Tibial artery (tissue), 4 donors: ENCODE results near the gene CNTN2.

Experiments used
- DNase-seq, 2 donors: peaks; one replicate each; pipeline ENCODE4 v3.0.0-alpha.2; 2019
- H3K27ac ChIP-seq, 2 donors: fragments of 200-600 bp; sonication (generic) in 1 of 2; 1 replicate in 1 of 2; 2 replicates in 1 of 2; pipeline ENCODE4 v1.5.1; 2018 to 2019; ENCODE audit warnings: mild to moderate bottlenecking in 1 of 2
- H3K27me3 ChIP-seq, 2 donors: fragments of 200-600 bp; sonication (generic) in 1 of 2; one replicate each; pipeline versions ENCODE4 v1.5.1 to v1.6.0; 2016 to 2019
- H3K36me3 ChIP-seq, 3 donors: fragments of 200-600 bp; sonication (generic) in 2 of 3; one replicate each; pipeline ENCODE4 v1.5.1; 2016 to 2019; ENCODE audit warnings: mild to moderate bottlenecking in 2 of 3
- H3K4me1 ChIP-seq, 4 donors: fragments of 200-600 bp; sonication (generic) in 2 of 4; 1 replicate in 3 of 4; 2 replicates in 1 of 4; pipeline ENCODE4 v1.5.1; 2016 to 2019
- H3K4me3 ChIP-seq, 2 donors: fragments of 200-600 bp; sonication (generic) in 1 of 2; 1 replicate in 1 of 2; 2 replicates in 1 of 2; pipeline ENCODE4 v1.5.1; 2018 to 2019; ENCODE audit warnings: mild to moderate bottlenecking in 2 of 2
- H3K9me3 ChIP-seq, 3 donors: fragments of 200-600 bp; sonication (generic) in 1 of 3; one replicate each; pipeline ENCODE4 v1.5.1; 2016 to 2019
- CTCF ChIP-seq, 2 experiments: fragments of 200-600 bp in 1 of 2; fragments of 450-650 bp in 1 of 2; IDR thresholded peaks; one replicate each; pipeline ENCODE4 v1.5.1; 2017 to 2019; ENCODE audit warnings: antibody characterized with exemption in 2 of 2, mild to moderate bottlenecking in 1 of 2, moderate library complexity in 1 of 2
- intact Hi-C: fragments of 100-400 bp; cut with DNase I; formaldehyde crosslinking; loops from one replicate; pipeline ENCODE4 v1.15.0; 2023; ENCODE audit warnings: low total_unique reads

The CNTN2 gene

GRCh38 chr1:205043866-205044265 is 854 bp downstream of the CNTN2 start:
- H3K27me3 ChIP-seq = peaks cover 0 to 73% of the 10 kb centered on the region in 2 donors
- DNase-seq = no peak
- H3K4me1 ChIP-seq = peaks cover 0 to 13% (median 9%) of the 10 kb centered on the region in 4 donors
- no peak overlapping the region for H3K27ac ChIP-seq
- no peak for TF ChIP-seq CTCF (IDR thresholded peaks at IDR 0.05)
- H3K9me3 ChIP-seq = no peaks in the 10 kb centered on the region
- H3K4me3 ChIP-seq = no peak overlapping the region
- intact Hi-C loops = no loop called here
- H3K36me3 ChIP-seq = no peaks in the 10 kb centered on the region

GRCh38 chr1:205044741-205045140 is 1.7 kb downstream of the CNTN2 start:
- H3K9me3 ChIP-seq = no peaks in the 10 kb centered on the region
- peaks cover 0 to 13% (median 9%) of the 10 kb centered on the region in 4 donors for H3K4me1 ChIP-seq
- no peak for DNase-seq
- peaks cover 0 to 77% of the 10 kb centered on the region in 2 donors for H3K27me3 ChIP-seq
- no peak overlapping the region for H3K27ac ChIP-seq
- intact Hi-C loops = no loop called here
- no peaks in the 10 kb centered on the region for H3K36me3 ChIP-seq
- no peak overlapping the region for H3K4me3 ChIP-seq
- no peak for TF ChIP-seq CTCF (IDR thresholded peaks at IDR 0.05)

- intact Hi-C loops = no loop called here
- H3K27me3 ChIP-seq = peaks cover 0 to 80% of the 10 kb centered on the region in 2 donors
Observed at GRCh38 chr1:205045146-205045545, 2.1 kb downstream of the CNTN2 start.

GRCh38 chr1:205046870-205047269 is 3.9 kb downstream of the CNTN2 start:
- intact Hi-C loops = no loop called here
- Histone ChIP-seq H3K27ac (no peak overlapping the region), H3K36me3 (no peaks in the 10 kb centered on the region), H3K4me1 (peaks cover 0 to 13% (median 9%) of the 10 kb centered on the region in 4 donors), H3K27me3 (peaks cover 0 to 84% of the 10 kb centered on the region in 2 donors), H3K4me3 (no peak overlapping the region), H3K9me3 (no peaks in the 10 kb centered on the region)
- DNase-seq = no peak
- TF ChIP-seq CTCF (IDR thresholded peaks at IDR 0.05) = no peak

More at GRCh38 chr1:205045146-205045545, 2.1 kb downstream of the CNTN2 start:
- no peak overlapping the region for H3K27ac ChIP-seq
- H3K9me3 ChIP-seq = no peaks in the 10 kb centered on the region
- TF ChIP-seq CTCF (IDR thresholded peaks at IDR 0.05) = no peak
- H3K4me1 ChIP-seq = peaks cover 0 to 13% (median 9%) of the 10 kb centered on the region in 4 donors
- no peaks in the 10 kb centered on the region for H3K36me3 ChIP-seq
- DNase-seq = no peak
- H3K4me3 ChIP-seq = no peak overlapping the region

GRCh38 chr1:205047764-205048231 is 4.8 kb downstream of the CNTN2 start:
- peaks cover 0 to 10% (median 7%) of the 10 kb centered on the region in 4 donors for H3K4me1 ChIP-seq
- no peak for DNase-seq
- no peak overlapping the region for H3K4me3 ChIP-seq
- H3K27me3 ChIP-seq = peaks cover 0 to 80% of the 10 kb centered on the region in 2 donors
- no peak overlapping the region for H3K27ac ChIP-seq
- intact Hi-C loops = no loop called here
- no peaks in the 10 kb centered on the region for H3K9me3 ChIP-seq
- no peak for TF ChIP-seq CTCF (IDR thresholded peaks at IDR 0.05)
- H3K36me3 ChIP-seq = no peaks in the 10 kb centered on the region

- Histone ChIP-seq H3K27me3 (peaks cover 0 to 76% of the 10 kb centered on the region in 2 donors), H3K27ac (no peak overlapping the region), H3K9me3 (no peaks in the 10 kb centered on the region), H3K4me3 (no peak overlapping the region), H3K36me3 (no peaks in the 10 kb centered on the region), H3K4me1 (peaks cover 0 to 5% (median 2%) of the 10 kb centered on the region in 4 donors)
- no peak for DNase-seq
- intact Hi-C loops = no loop called here
- no peak for TF ChIP-seq CTCF (IDR thresholded peaks at IDR 0.05)
Observed at GRCh38 chr1:205048382-205048781, 5.4 kb downstream of the CNTN2 start.
